ENCODE data around the gene KYAT1.
A peak's percentile ranks its signal among the peaks of the same experiment; 100 is the strongest.

KYAT1 gene

GRCh38 chr9:128881884-128882676 lies at the start of gene KYAT1, which contains the start of gene LRRC8A:
Gene KYAT1, minus strand, starts transcription at chr9:128881950. Its CDS starts 36,545 bp downstream, at chr9:128845405.
Gene LRRC8A, plus strand, starts transcription at chr9:128882133. Its CDS starts 25,032 bp downstream, at chr9:128907165.
- peak; percentile 78 for DNase-seq

- DNase-seq = no peak
These were observed 47.8 kb upstream of the KYAT1 start for GRCh38 chr9:128929560-128929959.

DNA sequence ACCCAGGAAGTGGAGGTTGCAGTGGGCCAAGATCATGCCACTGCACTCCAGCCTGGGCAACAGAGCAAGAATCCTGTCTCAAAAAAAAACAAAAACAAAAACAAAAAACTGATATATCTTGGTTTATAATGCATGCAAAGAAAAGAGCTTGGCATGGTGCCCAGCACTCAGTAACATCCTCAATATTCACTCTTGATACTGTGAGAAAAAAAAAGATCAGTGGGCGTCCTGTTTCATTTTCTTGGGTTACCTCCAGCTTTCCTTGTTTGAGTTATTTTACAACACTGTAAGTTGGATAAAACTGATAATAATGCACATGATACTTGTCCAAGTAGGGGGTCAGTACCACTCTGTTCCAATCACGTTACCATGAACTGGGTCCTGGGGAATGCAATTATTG lies 46.9 kb upstream of the KYAT1 start:
- DNase-seq = no peak

DNA sequence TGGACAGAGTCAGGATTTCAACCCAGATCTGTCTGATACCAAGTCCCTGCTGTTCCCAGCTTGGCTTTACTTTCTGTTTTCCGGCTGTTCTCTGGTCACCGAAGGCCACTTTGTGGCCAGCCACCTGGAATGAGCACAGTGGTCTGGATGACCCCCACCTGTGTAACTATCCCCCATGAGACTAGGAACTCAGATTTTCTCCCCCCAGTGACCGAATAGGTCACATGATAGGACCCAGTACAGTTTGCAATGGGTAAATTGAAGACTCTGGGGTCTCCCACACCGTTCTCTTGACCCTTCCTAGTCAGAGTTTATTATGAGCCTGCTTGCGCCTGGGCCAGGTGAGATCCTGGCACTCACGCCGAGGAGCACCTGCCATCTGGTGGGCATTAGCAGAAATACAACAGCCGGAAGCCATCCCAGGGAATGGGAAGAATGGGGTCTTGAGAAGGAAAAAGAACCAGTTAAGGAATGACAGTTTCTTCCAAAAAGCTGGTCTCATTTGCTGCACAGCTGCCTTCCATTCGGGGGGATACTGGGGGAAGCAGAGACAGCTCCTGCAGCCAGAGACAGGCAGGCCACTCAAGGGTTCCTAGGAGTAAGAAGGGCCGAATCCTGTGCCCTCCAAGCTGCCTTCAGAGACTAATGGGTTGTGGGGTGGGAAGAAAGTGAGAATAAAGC lies 46.1 kb upstream of the KYAT1 start:
- DNase-seq = no peak

GRCh38 chr9:128923493-128923883 lies 41.7 kb upstream of the KYAT1 start:
- no peak for DNase-seq

GRCh38 chr9:128921881-128922763 lies 40.4 kb upstream of the KYAT1 start:
- no peak for DNase-seq

DNA sequence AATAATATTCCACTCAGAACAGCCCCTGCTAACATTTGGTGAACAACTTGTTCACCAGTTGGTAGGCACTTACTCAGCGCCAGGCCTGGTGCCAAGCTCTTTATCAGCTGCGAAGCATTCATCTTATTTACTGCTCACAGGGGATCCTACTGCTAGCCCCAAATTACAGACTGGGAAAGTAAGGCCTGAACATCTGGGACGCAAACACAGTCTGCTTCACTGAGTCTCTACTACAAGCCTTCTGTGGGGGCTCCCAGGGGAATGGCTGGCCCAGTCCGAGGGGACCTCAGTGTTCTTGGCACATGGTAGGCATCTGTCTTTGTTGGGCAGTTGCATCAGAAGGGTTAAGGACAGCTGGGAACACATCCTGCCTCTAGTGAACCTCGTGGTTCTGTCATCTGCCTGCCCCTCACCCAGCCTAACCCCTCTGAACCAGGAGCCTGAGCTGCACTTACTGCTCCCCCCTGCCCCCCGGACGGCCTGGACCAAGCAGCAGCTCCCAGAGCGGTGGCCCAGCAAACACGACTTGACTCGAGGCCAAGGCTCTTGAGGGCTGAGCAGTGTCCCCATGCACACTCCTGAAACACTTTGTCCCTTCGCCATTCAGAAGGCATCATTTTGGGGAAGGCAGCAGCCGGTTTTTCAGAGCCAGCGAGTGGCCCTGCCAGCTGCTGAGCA lies 38.8 kb upstream of the KYAT1 start, which contains the start of gene PHYHD1:
Gene PHYHD1 (plus strand): TSS at position 602 of the 678 bp plus-strand sequence. CDS start 1,342 bp downstream, outside the sequence.
- DNase-seq = no peak

- DNase-seq = no peak
These were observed 37.8 kb upstream of the KYAT1 start for GRCh38 chr9:128919402-128920089.

DNA sequence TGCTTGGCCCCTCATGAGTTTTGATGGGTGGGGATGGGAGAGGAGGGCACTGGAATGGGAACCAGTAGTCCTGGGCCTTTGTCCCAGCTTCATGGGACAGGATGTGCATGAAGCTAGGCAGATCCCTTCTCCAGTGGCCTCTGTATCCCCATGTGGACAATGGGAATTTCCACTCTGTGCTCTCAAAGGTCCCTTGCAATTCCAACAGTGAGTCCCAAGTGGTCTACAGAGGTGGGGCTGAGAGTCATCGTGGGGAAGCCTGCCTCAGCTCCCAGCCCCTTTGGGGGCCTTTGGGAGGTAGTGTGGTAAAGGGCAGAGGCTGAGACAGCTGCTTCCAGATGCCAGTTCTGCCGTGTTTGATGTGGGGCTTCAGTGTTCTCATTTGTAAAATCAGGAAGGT lies 37.2 kb upstream of the KYAT1 start:
- no peak for DNase-seq

GRCh38 chr9:128917151-128917849 lies 35.5 kb upstream of the KYAT1 start:
- DNase-seq = no peak

- DNase-seq = no peak
These were observed 35.0 kb upstream of the KYAT1 start for GRCh38 chr9:128916745-128917144.

DNA sequence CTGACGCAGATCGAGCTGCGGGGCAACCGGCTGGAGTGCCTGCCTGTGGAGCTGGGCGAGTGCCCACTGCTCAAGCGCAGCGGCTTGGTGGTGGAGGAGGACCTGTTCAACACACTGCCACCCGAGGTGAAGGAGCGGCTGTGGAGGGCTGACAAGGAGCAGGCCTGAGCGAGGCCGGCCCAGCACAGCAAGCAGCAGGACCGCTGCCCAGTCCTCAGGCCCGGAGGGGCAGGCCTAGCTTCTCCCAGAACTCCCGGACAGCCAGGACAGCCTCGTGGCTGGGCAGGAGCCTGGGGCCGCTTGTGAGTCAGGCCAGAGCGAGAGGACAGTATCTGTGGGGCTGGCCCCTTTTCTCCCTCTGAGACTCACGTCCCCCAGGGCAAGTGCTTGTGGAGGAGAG lies 34.5 kb upstream of the KYAT1 start:
- no peak for DNase-seq

GRCh38 chr9:128913995-128914772 lies 32.4 kb upstream of the KYAT1 start:
- no peak for DNase-seq

- DNase-seq = no peak
These were observed 31.5 kb upstream of the KYAT1 start for GRCh38 chr9:128913048-128913900.

- DNase-seq = no peak
These were observed 30.6 kb upstream of the KYAT1 start for GRCh38 chr9:128912270-128912853.

- DNase-seq = no peak
These were observed 29.8 kb upstream of the KYAT1 start for GRCh38 chr9:128911529-128912035.

- DNase-seq = no peak
These were observed 29.2 kb upstream of the KYAT1 start for GRCh38 chr9:128910906-128911305.

DNA sequence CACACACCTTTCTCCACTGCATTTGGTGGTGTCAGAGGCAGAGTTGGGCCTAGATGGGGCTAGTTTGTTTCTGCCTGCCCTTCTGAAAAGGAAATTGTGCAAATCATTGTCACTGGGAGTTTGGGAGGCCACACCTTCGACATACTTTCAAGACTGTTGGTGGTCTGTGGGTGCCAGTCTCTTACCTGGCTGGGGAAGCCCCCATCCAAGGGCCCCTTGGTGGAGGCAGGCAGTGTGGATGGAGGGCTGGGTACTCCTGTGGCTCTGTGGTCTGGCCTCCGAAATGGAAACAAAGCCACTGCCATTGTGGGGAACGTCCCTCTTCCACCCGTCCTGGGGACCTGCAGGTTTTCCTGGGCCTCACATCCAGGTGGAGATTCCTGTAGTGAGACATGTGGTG lies 28.1 kb upstream of the KYAT1 start:
- DNase-seq = no peak

GRCh38 chr9:128908372-128908771 lies 26.6 kb upstream of the KYAT1 start:
- no peak for DNase-seq
